NT2/D1 (cell line): ENCODE results near the gene SKA2.
"Not testable (repeated sequence)": the region's sequence is repeated elsewhere in the genome, so short reads cannot be mapped to it uniquely, and the experiment has no call there.

Experiments
- DNase-seq: peaks from one replicate; pipeline ENCODE4 v3.0.0-alpha.2; 2011; ENCODE audit warnings: low read depth, low spot score
- H3K27me3 ChIP-seq: 2 replicates; pipeline ENCODE4 v1.6.0; 2011; ENCODE audit warnings: mild to moderate bottlenecking; ENCODE audit not compliant: insufficient read length, insufficient read depth
- H3K36me3 ChIP-seq: 2 replicates; pipeline ENCODE4 v1.6.1; 2011; ENCODE audit warnings: mild to moderate bottlenecking, low read length, mixed read lengths; ENCODE audit not compliant: insufficient read depth, insufficient read length
- H3K4me1 ChIP-seq: 2 replicates; pipeline ENCODE4 v1.5.1; 2011; ENCODE audit not compliant: insufficient read depth, insufficient read length
- H3K4me3 ChIP-seq: 2 replicates; pipeline ENCODE4 v1.5.1; 2011; ENCODE audit warnings: low read depth; ENCODE audit not compliant: insufficient read length
- H3K9ac ChIP-seq: 2 replicates; pipeline ENCODE4 v1.6.0; 2011; ENCODE audit warnings: low read depth; ENCODE audit not compliant: insufficient read length
- H3K9me3 ChIP-seq: 2 replicates; pipeline ENCODE4 v1.5.1; 2011; ENCODE audit warnings: mild to moderate bottlenecking, low read length; ENCODE audit not compliant: insufficient read depth
- SUZ12 ChIP-seq: IDR thresholded peaks from 2 replicates; pipeline ENCODE4 v1.6.1; 2011; ENCODE audit not compliant: insufficient read length, insufficient read depth; ENCODE audit errors: extremely low read depth
- YY1 ChIP-seq: IDR thresholded peaks from 2 replicates; pipeline ENCODE4 v1.6.1; 2011; ENCODE audit not compliant: insufficient read length, insufficient read depth
- ZNF274 ChIP-seq: IDR thresholded peaks from 2 replicates; pipeline ENCODE4 v1.6.1; 2011; ENCODE audit warnings: mild to moderate bottlenecking, low read depth, low read length

The SKA2 gene

DNA sequence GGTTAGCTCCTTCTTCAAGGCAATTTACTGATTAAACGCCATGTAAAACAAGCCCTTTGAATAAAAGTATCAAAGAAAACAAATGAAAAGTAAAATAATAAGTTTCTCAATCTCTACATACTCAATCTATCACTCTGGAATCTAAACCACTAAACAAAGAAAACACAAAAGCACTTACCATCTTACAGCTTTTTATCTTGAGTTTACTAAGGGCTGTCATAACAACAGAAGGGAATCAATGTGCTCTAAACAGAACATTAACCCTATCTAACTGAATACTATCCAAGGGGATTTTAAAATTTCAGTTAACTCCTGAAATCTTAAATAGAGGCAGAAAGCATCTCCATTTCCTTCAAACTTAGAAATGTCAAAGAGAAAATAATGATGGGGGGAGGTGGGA is 3.4 kb downstream of the SKA2 start:
- no peaks in the 10 kb centered on the region for H3K27me3 ChIP-seq
- no peak overlapping the region for H3K4me3 ChIP-seq
- TF ChIP-seq YY1 (no peak), ZNF274 (no peak), SUZ12 (no peak)
- H3K36me3 ChIP-seq: peaks cover 20% of the 10 kb centered on the region
- H3K9ac ChIP-seq: no peak overlapping the region
- no peak for DNase-seq
- H3K4me1 ChIP-seq: peaks cover 3% of the 10 kb centered on the region
- H3K9me3 ChIP-seq: no peaks in the 10 kb centered on the region

DNA sequence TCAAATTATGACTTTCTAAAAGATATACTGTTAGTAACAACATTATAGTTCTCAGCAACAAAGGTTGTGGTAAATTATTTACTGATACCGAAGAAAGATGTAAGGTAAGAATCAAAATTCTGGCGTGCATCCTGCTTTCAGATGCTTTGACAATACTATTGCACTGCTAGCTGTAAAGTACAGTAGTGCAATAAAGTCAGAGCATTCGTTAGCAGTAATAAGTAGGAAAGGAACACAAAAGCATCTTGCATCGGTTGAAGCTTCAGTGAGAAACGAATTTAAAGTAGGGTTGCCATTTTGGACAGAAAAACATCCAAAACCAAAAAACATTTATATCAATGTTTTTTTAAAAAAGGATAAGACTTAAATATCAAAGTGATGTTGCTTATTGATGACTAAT is 4.0 kb downstream of the SKA2 start:
- no peaks in the 10 kb centered on the region for H3K27me3 ChIP-seq
- H3K4me1 ChIP-seq: peaks cover 3% of the 10 kb centered on the region
- no peak overlapping the region for H3K9ac ChIP-seq
- H3K36me3 ChIP-seq: peaks cover 23% of the 10 kb centered on the region
- H3K9me3 ChIP-seq: no peaks in the 10 kb centered on the region
- no peak overlapping the region for H3K4me3 ChIP-seq
- DNase-seq: no peak
- TF ChIP-seq ZNF274: no peak
- no peak for TF ChIP-seq YY1
- no peak for TF ChIP-seq SUZ12

DNA sequence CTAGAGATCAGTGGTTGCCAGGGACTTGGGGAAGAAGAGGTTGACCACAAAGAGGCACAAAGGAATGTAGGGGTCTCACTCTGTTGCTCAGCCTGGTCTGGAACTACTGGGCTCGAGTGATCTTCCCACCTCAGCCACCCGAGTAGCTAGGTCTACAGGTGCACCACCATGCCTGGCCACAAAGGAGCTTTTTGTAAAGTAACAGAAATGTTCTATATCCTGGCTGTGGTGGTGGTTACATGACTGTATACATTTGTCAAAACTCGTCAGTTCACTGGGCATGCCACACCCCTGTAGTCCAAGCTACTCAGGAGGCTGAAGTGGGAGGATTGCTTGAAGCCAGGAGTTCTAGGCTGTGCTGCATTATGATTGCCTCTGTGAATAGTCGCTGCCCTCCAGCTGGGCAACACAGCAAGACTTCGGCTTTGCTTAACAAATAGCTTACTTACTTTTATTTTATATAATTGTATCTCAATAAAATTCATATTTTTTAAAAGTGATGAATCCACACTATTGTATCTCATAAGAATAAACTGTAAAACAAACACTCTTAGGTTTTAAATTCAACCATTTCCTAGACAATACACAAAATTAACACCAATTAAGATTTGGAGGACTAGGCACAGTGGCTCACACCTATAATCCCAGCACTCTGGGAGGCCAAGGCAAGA is 5.0 kb downstream of the SKA2 start:
- no peak overlapping the region for H3K9ac ChIP-seq
- TF ChIP-seq SUZ12: no peak
- TF ChIP-seq YY1: no peak
- no peak for TF ChIP-seq ZNF274
- H3K36me3 ChIP-seq: peaks cover 32% of the 10 kb centered on the region
- no peaks in the 10 kb centered on the region for H3K9me3 ChIP-seq
- no peaks in the 10 kb centered on the region for H3K27me3 ChIP-seq
- no peak overlapping the region for H3K4me3 ChIP-seq
- no peak for DNase-seq
- peaks cover 3% of the 10 kb centered on the region for H3K4me1 ChIP-seq

DNA sequence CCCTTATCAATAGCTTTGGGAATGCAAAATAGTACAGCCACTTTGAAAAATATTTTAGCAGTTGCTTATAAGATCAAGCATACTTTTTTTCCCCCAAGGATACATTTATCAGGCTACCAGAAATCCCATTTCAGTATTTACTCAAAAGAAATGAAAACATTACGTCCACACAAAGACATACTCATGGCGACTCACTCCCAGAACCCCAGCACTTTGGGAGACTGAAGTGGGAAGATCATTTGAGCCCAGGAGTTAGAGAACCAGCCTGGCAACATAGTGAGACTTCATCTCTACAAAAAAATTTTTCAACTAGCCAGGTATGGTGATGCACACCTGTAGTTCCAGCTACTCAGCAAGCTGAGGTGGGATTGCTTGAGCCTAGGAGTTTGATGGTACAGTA is 5.9 kb downstream of the SKA2 start:
- DNase-seq: no peak
- H3K4me1 ChIP-seq: peaks cover 3% of the 10 kb centered on the region
- H3K9me3 ChIP-seq: no peaks in the 10 kb centered on the region
- H3K27me3 ChIP-seq: no peaks in the 10 kb centered on the region
- no peak for TF ChIP-seq ZNF274
- TF ChIP-seq YY1: no peak
- no peak for TF ChIP-seq SUZ12
- peaks cover 36% of the 10 kb centered on the region for H3K36me3 ChIP-seq
- H3K4me3 ChIP-seq: no peak overlapping the region
- no peak overlapping the region for H3K9ac ChIP-seq

DNA sequence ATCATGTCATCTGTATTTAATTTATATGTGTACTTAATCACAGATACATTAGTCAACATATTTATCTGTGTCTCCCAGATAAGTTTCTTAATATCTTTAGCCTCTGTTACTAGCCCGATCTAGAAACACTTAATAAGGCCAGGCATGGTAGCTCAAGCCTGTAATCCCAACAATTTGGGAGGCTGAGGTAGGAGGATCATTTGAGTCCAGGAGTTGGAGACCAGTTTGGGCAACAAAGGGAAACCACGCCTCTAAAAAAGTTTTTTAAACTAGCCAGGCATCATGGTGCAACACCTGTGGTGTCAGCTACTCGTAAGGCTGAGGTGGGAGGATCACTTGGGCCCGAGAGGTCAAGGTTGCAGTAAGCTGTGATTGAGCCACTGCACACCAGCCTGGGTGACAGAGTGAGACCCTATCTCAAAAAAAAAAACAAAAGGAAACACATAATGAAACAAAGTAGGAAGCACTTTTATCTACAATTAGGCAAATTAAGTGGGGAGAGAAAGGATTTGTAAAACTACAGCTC is 9.4 kb downstream of the SKA2 start:
- no peaks in the 10 kb centered on the region for H3K27me3 ChIP-seq
- no peaks in the 10 kb centered on the region for H3K9me3 ChIP-seq
- peaks cover 36% of the 10 kb centered on the region for H3K36me3 ChIP-seq
- peaks cover 3% of the 10 kb centered on the region for H3K4me1 ChIP-seq
- TF ChIP-seq ZNF274: no peak
- no peak for TF ChIP-seq YY1
- no peak for TF ChIP-seq SUZ12
- no peak for DNase-seq
- H3K9ac ChIP-seq: no peak overlapping the region
- H3K4me3 ChIP-seq: no peak overlapping the region

DNA sequence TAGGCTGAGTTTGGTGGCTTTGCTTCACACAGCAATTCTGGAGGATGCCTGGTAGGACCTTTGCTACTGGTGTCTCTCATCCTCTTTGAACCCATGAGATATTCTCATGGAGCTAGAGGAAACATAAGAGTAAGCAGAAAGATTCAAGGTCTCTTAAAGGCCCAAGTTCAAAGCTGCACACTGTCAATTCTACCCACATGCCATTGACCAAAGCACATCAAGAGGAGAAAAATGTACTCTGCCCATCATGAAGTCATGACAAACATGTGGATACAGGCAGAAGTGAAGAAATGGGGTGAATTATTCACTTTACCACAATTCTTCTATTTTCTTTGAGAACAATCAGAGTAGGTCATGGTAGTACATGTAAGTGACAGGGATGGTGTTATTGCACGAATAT is 13.1 kb downstream of the SKA2 start:
- Histone ChIP-seq H3K9ac (no peak overlapping the region), H3K9me3 (no peaks in the 10 kb centered on the region), H3K4me1 (peaks cover 3% of the 10 kb centered on the region), H3K4me3 (no peak overlapping the region), H3K27me3 (no peaks in the 10 kb centered on the region), H3K36me3 (peaks cover 30% of the 10 kb centered on the region)
- TF ChIP-seq YY1: no peak
- no peak for TF ChIP-seq SUZ12
- no peak for TF ChIP-seq ZNF274
- no peak for DNase-seq

DNA sequence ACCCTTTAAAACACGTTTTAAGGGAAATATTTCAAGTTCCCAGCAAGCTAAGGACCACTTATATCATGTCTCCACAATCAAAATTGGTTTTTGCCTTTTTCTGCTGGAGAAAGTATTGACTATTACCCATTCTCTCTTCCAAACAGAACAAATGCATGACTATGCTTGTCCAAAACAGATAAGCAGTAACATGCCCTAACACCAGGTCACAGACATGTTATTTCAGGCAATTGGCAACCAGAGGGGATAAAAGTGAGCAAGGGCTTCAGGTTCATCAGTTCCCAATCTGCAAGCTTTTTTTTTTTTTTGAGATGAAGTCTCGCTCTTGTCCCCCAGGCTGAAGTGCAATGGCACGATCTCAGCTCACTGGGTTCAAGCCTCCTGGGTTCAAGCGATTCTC is 15.0 kb downstream of the SKA2 start:
- no peak overlapping the region for H3K9ac ChIP-seq
- no peaks in the 10 kb centered on the region for H3K27me3 ChIP-seq
- H3K36me3 ChIP-seq: peaks cover 19% of the 10 kb centered on the region
- DNase-seq: no peak
- H3K4me3 ChIP-seq: no peak overlapping the region
- H3K9me3 ChIP-seq: no peaks in the 10 kb centered on the region
- no peak for TF ChIP-seq ZNF274
- TF ChIP-seq YY1: no peak
- TF ChIP-seq SUZ12: no peak
- peaks cover 3% of the 10 kb centered on the region for H3K4me1 ChIP-seq

DNA sequence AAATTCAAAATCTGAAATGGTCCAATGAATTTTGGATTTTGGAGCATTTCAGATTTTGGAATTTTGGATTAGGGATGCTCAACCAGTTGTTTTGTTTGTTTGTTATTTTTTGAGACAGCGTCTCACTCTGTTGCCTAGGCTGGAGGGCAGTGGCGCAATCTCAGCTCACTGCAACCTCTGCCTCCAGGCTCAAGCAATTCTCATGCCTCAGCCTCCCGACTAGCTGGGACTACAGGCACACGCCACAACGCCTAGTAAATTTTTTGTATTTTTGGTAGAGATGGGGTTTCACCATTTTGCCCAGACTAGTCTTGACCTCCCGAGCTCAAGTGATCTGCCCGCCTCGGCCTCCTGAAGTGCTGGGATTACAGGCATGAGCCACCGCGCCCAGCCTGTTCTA is 16.6 kb downstream of the SKA2 start:
- not testable (repeated sequence) for H3K4me3 ChIP-seq, H3K27me3 ChIP-seq

More for the DNA sequence above, 16.6 kb downstream of the SKA2 start:
- H3K4me1 ChIP-seq, H3K9me3 ChIP-seq, DNase-seq, H3K9ac ChIP-seq: not testable (repeated sequence)
- H3K36me3 ChIP-seq: peaks cover 14% of the 10 kb centered on the region
